Measurements from ENCODE around the gene ELF5. TPM values are rescaled to one million over a fixed set of nuclear protein-coding genes. Genes with fewer than 3 reads are reported as not detected.

ELF5 gene
- total RNA-seq, 1 donor from 2014 or later, result not detected

DNA sequence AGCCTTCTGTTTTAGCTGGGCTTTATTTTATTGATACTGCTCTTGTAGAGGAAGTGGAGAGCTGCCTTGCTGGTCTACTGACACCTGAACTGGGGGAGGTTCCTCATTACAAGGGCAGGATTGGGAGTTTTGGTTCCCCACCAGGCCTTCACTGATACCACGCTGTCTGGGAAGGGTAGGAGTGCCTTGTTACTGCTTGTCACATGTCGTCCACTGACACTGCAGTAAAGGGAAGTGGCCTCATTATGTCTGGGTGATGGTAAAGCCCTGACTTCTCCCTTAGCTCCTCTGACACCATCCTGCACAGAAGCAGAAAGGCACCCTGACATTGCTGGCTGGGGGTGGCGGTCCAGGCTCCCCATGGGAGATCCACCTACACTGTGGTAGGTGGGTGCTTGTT lies 38.7 kb upstream of the ELF5 start:
- Mint-ChIP-seq H3K27ac (ENCODE audit: unreplicated experiment) (no peak overlapping the region), H3K4me1 (ENCODE audit: low read depth, unreplicated experiment) (peaks cover 3% of the 10 kb centered on the region), H3K36me3 (ENCODE audit: unreplicated experiment) (no peaks in the 10 kb centered on the region), H3K4me3 (ENCODE audit: unreplicated experiment) (no peak overlapping the region), H3K27me3 (ENCODE audit: unreplicated experiment) (no peaks in the 10 kb centered on the region), H3K9me3 (ENCODE audit: unreplicated experiment) (peaks cover 4% of the 10 kb centered on the region)
- TF ChIP-seq, protein P1, sequence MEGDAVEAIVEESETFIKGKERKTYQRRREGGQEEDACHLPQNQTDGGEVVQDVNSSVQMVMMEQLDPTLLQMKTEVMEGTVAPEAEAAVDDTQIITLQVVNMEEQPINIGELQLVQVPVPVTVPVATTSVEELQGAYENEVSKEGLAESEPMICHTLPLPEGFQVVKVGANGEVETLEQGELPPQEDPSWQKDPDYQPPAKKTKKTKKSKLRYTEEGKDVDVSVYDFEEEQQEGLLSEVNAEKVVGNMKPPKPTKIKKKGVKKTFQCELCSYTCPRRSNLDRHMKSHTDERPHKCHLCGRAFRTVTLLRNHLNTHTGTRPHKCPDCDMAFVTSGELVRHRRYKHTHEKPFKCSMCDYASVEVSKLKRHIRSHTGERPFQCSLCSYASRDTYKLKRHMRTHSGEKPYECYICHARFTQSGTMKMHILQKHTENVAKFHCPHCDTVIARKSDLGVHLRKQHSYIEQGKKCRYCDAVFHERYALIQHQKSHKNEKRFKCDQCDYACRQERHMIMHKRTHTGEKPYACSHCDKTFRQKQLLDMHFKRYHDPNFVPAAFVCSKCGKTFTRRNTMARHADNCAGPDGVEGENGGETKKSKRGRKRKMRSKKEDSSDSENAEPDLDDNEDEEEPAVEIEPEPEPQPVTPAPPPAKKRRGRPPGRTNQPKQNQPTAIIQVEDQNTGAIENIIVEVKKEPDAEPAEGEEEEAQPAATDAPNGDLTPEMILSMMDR (IDR thresholded peaks at IDR 0.05; ENCODE audit: partially characterized antibody, unreplicated experiment), result no peak
- no peak for DNase-seq

GRCh38 chr11:34549271-34549670 lies 35.7 kb upstream of the ELF5 start:
- Mint-ChIP-seq H3K36me3 (ENCODE audit: unreplicated experiment) (no peaks in the 10 kb centered on the region), H3K27ac (ENCODE audit: unreplicated experiment) (no peak overlapping the region), H3K4me3 (ENCODE audit: unreplicated experiment) (no peak overlapping the region), H3K9me3 (ENCODE audit: unreplicated experiment) (peaks cover 4% of the 10 kb centered on the region), H3K27me3 (ENCODE audit: unreplicated experiment) (no peaks in the 10 kb centered on the region), H3K4me1 (ENCODE audit: low read depth, unreplicated experiment) (peaks cover 3% of the 10 kb centered on the region)
- DNase-seq, result no peak
- TF ChIP-seq, protein P1 (IDR thresholded peaks at IDR 0.05; ENCODE audit: partially characterized antibody, unreplicated experiment), result no peak

- no peaks in the 10 kb centered on the region for H3K27me3 Mint-ChIP-seq (ENCODE audit: unreplicated experiment)
- no peaks in the 10 kb centered on the region for H3K36me3 Mint-ChIP-seq (ENCODE audit: unreplicated experiment)
- H3K4me3 Mint-ChIP-seq (ENCODE audit: unreplicated experiment), result no peak overlapping the region
- H3K9me3 Mint-ChIP-seq (ENCODE audit: unreplicated experiment), result peaks cover 4% of the 10 kb centered on the region
- TF ChIP-seq, protein P1 (IDR thresholded peaks at IDR 0.05; ENCODE audit: partially characterized antibody, unreplicated experiment), result no peak
- peaks cover 3% of the 10 kb centered on the region for H3K4me1 Mint-ChIP-seq (ENCODE audit: low read depth, unreplicated experiment)
- no peak for DNase-seq
- H3K27ac Mint-ChIP-seq (ENCODE audit: unreplicated experiment), result no peak overlapping the region
Observed at GRCh38 chr11:34548278-34548677, 34.7 kb upstream of the ELF5 start.

DNA sequence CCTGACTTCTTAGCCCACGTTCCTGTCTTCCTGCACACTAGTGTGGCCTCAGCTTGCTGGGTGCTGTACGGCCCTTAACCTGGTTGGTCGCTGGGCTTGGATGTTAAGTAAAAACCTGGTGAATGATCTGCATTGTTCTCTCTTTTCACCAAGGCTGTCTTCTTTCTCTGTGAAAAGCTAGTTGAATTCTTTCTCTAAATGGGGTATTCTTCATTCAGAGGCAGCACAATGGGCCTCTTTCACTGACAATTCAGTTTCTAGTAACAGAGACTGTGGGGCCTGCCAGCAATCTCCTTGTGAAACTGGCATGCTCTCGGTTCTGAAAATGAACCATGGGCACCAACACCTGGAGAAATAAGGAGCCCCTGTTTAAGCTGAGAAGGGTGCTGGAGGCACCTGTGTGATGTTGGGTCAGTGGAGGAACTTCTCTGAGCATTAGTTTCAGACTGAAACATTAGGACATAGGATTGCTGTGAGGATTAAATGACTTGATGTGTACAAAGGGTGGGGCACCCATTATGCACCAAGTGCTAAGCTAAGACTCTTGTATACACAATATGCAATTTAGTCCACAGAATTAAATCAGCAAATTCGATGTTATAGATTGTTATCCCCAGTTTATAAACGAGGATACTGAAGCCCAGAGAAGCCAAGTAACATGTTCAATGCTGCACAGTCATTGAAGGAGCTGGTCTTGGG lies 33.1 kb upstream of the ELF5 start:
- Mint-ChIP-seq H3K27me3 (ENCODE audit: unreplicated experiment) (no peaks in the 10 kb centered on the region), H3K9me3 (ENCODE audit: unreplicated experiment) (peaks cover 4% of the 10 kb centered on the region), H3K27ac (ENCODE audit: unreplicated experiment) (no peak overlapping the region), H3K36me3 (ENCODE audit: unreplicated experiment) (no peaks in the 10 kb centered on the region), H3K4me3 (ENCODE audit: unreplicated experiment) (no peak overlapping the region), H3K4me1 (ENCODE audit: low read depth, unreplicated experiment) (peaks cover 3% of the 10 kb centered on the region)
- TF ChIP-seq, protein P1 (IDR thresholded peaks at IDR 0.05; ENCODE audit: partially characterized antibody, unreplicated experiment), result no peak
- no peak for DNase-seq

- no peaks in the 10 kb centered on the region for H3K9me3 Mint-ChIP-seq (ENCODE audit: unreplicated experiment)
- H3K4me3 Mint-ChIP-seq (ENCODE audit: unreplicated experiment), result no peak overlapping the region
- no peaks in the 10 kb centered on the region for H3K36me3 Mint-ChIP-seq (ENCODE audit: unreplicated experiment)
- peaks cover 3% of the 10 kb centered on the region for H3K27me3 Mint-ChIP-seq (ENCODE audit: unreplicated experiment)
- DNase-seq, result no peak
- H3K4me1 Mint-ChIP-seq (ENCODE audit: low read depth, unreplicated experiment), result peaks cover 6% of the 10 kb centered on the region
- TF ChIP-seq, protein P1 (IDR thresholded peaks at IDR 0.05; ENCODE audit: partially characterized antibody, unreplicated experiment), result no peak
- no peak overlapping the region for H3K27ac Mint-ChIP-seq (ENCODE audit: unreplicated experiment)
Observed at GRCh38 chr11:34542089-34542488, 28.5 kb upstream of the ELF5 start.

Measured in glutamatergic neuron (in vitro differentiated cells).